IMR-90 (cell line): Measurements from ENCODE around the gene FOXL1. TPM values are rescaled to one million over a fixed set of nuclear protein-coding genes. Genes with fewer than 3 reads are reported as not detected.

ENCODE experiments used
- ATAC-seq: fragments of 200-7000 bp; cut with Tn5 transposase; 2 replicates; pipeline ENCODE4 v1.9.1; 2020; ENCODE audit warnings: low read depth, mild to moderate bottlenecking, moderate library complexity
- BruUV-seq: library from RNA; stranded (reverse); fragments of 400-500 nt; replicated peaks from 2 replicates; lab custom pipeline; 2021; lab: Mats Ljungman, UMichigan
- CTCF ChIA-PET: fragments of 300-600 bp; formaldehyde crosslinking; extraction: SDS; loops from one replicate; lab custom pipeline; 2021; ENCODE audit warnings: antibody characterized with exemption; lab: Yijun Ruan, JAX
- POLR2A ChIA-PET: fragments of 300-600 bp; sonication (Branson Sonifier 250); formaldehyde crosslinking; loops from one replicate; lab custom pipeline; 2022; ENCODE audit warnings: antibody characterized with exemption; ENCODE audit not compliant: unreplicated experiment; lab: Charles Lee
- DNase-seq: peaks from one replicate; pipeline ENCODE4 v3.0.0; 2013
- H2AFZ ChIP-seq: replicated peaks from 2 replicates; pipeline ENCODE3; 2013; ENCODE audit warnings: low read length, mild to moderate bottlenecking; ENCODE audit not compliant: poor library complexity
- H2AK5ac ChIP-seq: 2 replicates; pipeline ENCODE4 v1.6.1; 2013; ENCODE audit warnings: low read depth, low read length, inconsistent platforms
- H2AK9ac ChIP-seq: replicated peaks from 2 replicates; pipeline ENCODE3; 2013; ENCODE audit warnings: mild to moderate bottlenecking, low read depth, low read length, moderate library complexity; ENCODE audit not compliant: poor library complexity
- H2BK120ac ChIP-seq: 2 replicates; pipeline ENCODE4 v1.6.1; 2013; ENCODE audit warnings: low read depth, low read length, inconsistent platforms
- H2BK15ac ChIP-seq: 3 replicates; pipeline ENCODE4 v1.6.1; 2013; ENCODE audit warnings: low read depth, low read length, inconsistent platforms
- H2BK20ac ChIP-seq: 2 replicates; pipeline ENCODE4 v1.6.1; 2013; ENCODE audit warnings: low read depth, mild to moderate bottlenecking, inconsistent platforms, low read length, moderate library complexity
- H2BK5ac ChIP-seq: 2 replicates; pipeline ENCODE4 v1.6.1; 2013; ENCODE audit warnings: mild to moderate bottlenecking, low read depth, low read length, inconsistent platforms; ENCODE audit not compliant: poor library complexity, severe bottlenecking
- H3K14ac ChIP-seq: replicated peaks from 2 replicates; pipeline ENCODE4 v1.6.1; 2013; ENCODE audit warnings: low read depth, low read length, inconsistent platforms
- H3K18ac ChIP-seq: 2 replicates; pipeline ENCODE4 v1.6.1; 2013; ENCODE audit warnings: low read depth, low read length, control low read depth
- H3K23ac ChIP-seq: 2 replicates; pipeline ENCODE4 v1.6.1; 2013; ENCODE audit warnings: low read depth, low read length, inconsistent platforms
- H3K27ac ChIP-seq: 2 replicates; pipeline ENCODE4 v1.5.1; 2013; ENCODE audit warnings: mild to moderate bottlenecking, control low read depth, low read length; ENCODE audit not compliant: insufficient read depth
- H3K27me3 ChIP-seq: 2 replicates; pipeline ENCODE4 v1.6.1; 2013; ENCODE audit warnings: low read length; ENCODE audit not compliant: control insufficient read depth, insufficient read depth
- H3K36me3 ChIP-seq: 2 replicates; pipeline ENCODE4 v1.6.1; 2013; ENCODE audit warnings: low read length, mixed read lengths; ENCODE audit not compliant: control insufficient read depth, insufficient read depth
- H3K4ac ChIP-seq: 2 replicates; pipeline ENCODE4 v1.6.1; 2013; ENCODE audit warnings: low read depth, low read length, inconsistent platforms
- H3K4me1 ChIP-seq: 2 replicates; pipeline ENCODE4 v1.6.1; 2013; ENCODE audit warnings: low read length, mixed read lengths; ENCODE audit not compliant: control insufficient read depth, insufficient read depth
- H3K4me2 ChIP-seq: 2 replicates; pipeline ENCODE4 v1.6.1; 2013; ENCODE audit warnings: low read depth, mild to moderate bottlenecking, control low read depth, low read length, moderate library complexity
- H3K4me3 ChIP-seq: 2 replicates; pipeline ENCODE4 v1.5.1; 2013; ENCODE audit warnings: low read depth, mild to moderate bottlenecking, control low read depth, low read length, moderate library complexity; ENCODE audit not compliant: insufficient read depth
- H3K56ac ChIP-seq: 2 replicates; pipeline ENCODE4 v1.6.1; 2013; ENCODE audit warnings: low read length, inconsistent platforms; ENCODE audit not compliant: insufficient read depth; ENCODE audit errors: extremely low read depth
- H3K79me1 ChIP-seq, 2 experiments: 2 replicates each; pipeline ENCODE4 v1.6.1; 2013; ENCODE audit warnings: low read length in 2 of 2, inconsistent platforms in 1 of 2, low read depth in 1 of 2
- H3K9ac ChIP-seq: 2 replicates; pipeline ENCODE4 v1.6.1; 2013; ENCODE audit warnings: low read depth, low read length, control low read depth
- H3K9me1 ChIP-seq: 2 replicates; pipeline ENCODE4 v1.6.1; 2013; ENCODE audit warnings: low read length, inconsistent platforms; ENCODE audit not compliant: insufficient read depth
- H3K9me3 ChIP-seq: 2 replicates; pipeline ENCODE4 v1.6.1; 2013; ENCODE audit warnings: low read length; ENCODE audit not compliant: control insufficient read depth, insufficient read depth
- H4K20me1 ChIP-seq: 2 replicates; pipeline ENCODE4 v1.6.1; 2013; ENCODE audit warnings: low read length, inconsistent platforms; ENCODE audit not compliant: insufficient read depth
- H4K5ac ChIP-seq: 2 replicates; pipeline ENCODE4 v1.6.1; 2013; ENCODE audit warnings: mild to moderate bottlenecking, low read depth, low read length, control low read depth
- H4K8ac ChIP-seq, 2 experiments: 2 replicates each; pipeline ENCODE4 v1.6.1; 2013; ENCODE audit warnings: low read depth in 2 of 2, low read length in 2 of 2, control low read depth in 1 of 2, inconsistent platforms in 1 of 2
- H4K91ac ChIP-seq: 2 replicates; pipeline ENCODE4 v1.6.1; 2013; ENCODE audit warnings: low read depth, low read length, inconsistent platforms; ENCODE audit not compliant: insufficient read depth
- CEBPB ChIP-seq: IDR thresholded peaks from 2 replicates; pipeline ENCODE4 v1.6.1; 2012; ENCODE audit warnings: low read depth, low read length, improper control_type of control experiment
- CHD1 ChIP-seq: IDR thresholded peaks from 2 replicates; pipeline ENCODE4 v1.6.1; 2012; ENCODE audit warnings: low read depth, low read length, improper control_type of control experiment
- CTCF ChIP-seq: conservative IDR thresholded peaks from 2 replicates; pipeline ENCODE4 v1.5.1; 2012; ENCODE audit warnings: mild to moderate bottlenecking, low read depth, low read length, improper control_type of control experiment
- FOS ChIP-seq: fragments of 150-350 bp; IDR thresholded peaks from 2 replicates; pipeline ENCODE4 v1.6.1; 2016; ENCODE audit warnings: low read depth, low read length
- MAFK ChIP-seq: IDR thresholded peaks from 2 replicates; pipeline ENCODE4 v1.6.1; 2012; ENCODE audit warnings: low read depth, low read length, improper control_type of control experiment
- MXI1 ChIP-seq: IDR thresholded peaks from 2 replicates; pipeline ENCODE4 v1.6.1; 2012; ENCODE audit warnings: low read depth, mild to moderate bottlenecking, low read length, moderate library complexity, borderline replicate concordance
- NFE2L2 ChIP-seq: fragments of 150-350 bp; IDR thresholded peaks from 2 replicates; pipeline ENCODE4 v1.6.1; 2016; ENCODE audit warnings: low read depth, mild to moderate bottlenecking, low read length
- POLR2A ChIP-seq: IDR thresholded peaks from 2 replicates; pipeline ENCODE4 v1.6.1; 2012; ENCODE audit warnings: mild to moderate bottlenecking, low read depth, low read length
- RAD21 ChIP-seq: IDR thresholded peaks from 2 replicates; pipeline ENCODE4 v1.6.1; 2012; ENCODE audit warnings: low read length, improper control_type of control experiment
- RFX5 ChIP-seq: IDR thresholded peaks from 2 replicates; pipeline ENCODE4 v1.8.0; 2012; ENCODE audit warnings: low read depth, mild to moderate bottlenecking, low read length, moderate library complexity
- SMC3 ChIP-seq: fragments of 150-350 bp; IDR thresholded peaks from 2 replicates; pipeline ENCODE4 v1.6.1; 2016; ENCODE audit warnings: low read depth, mild to moderate bottlenecking, antibody characterized with exemption, low read length, moderate library complexity
- USF2 ChIP-seq: fragments of 150-350 bp; IDR thresholded peaks from 2 replicates; pipeline ENCODE4 v1.6.1; 2017; ENCODE audit warnings: mild to moderate bottlenecking, antibody characterized with exemption, low read length, low read depth
- WGBS, 2 experiments: methylation state at CpG; one replicate each; pipeline versions ENCODE4 v1.1.5 to v1.1.7; 2013; ENCODE audit warnings: missing lambda C conversion rate in 2 of 2; ENCODE audit not compliant: insufficient read length in 1 of 2; ENCODE audit errors: extremely low coverage in 2 of 2; 5-methylcytosine and 5-hydroxymethylcytosine counted together
- dilution Hi-C: fragments of 300-500 bp; cut with HindIII; formaldehyde crosslinking; loops from one replicate; pipeline ENCODE4 v1.14.3; 2018; ENCODE audit warnings: low sequenced_read_pairs; ENCODE audit not compliant: unreplicated experiment
- in situ Hi-C: fragments of 300-500 bp; cut with MboI; formaldehyde crosslinking; loops from 3 replicates; pipeline ENCODE4 v1.14.3; 2019; ENCODE audit warnings: low sequenced_read_pairs, inconsistent platforms, mixed read lengths
- intact Hi-C: fragments of 100-400 bp; cut with micrococcal nuclease; formaldehyde crosslinking; loops from 2 replicates; pipeline ENCODE4 v1.10.0; 2022
- polyA plus RNA-seq, 3 experiments: library from polyadenylated mRNA; depleted of rRNA; stranded (reverse); fragments of >200 nt; gene quantifications; 2 replicates each; pipeline ENCODE4 v1.2.3, GENCODE V29; 2012; ENCODE audit warnings: low replicate concordance in 1 of 3
- total RNA-seq: library from RNA; depleted of rRNA; stranded (reverse); fragments of >200 nt; gene quantifications from 2 replicates; pipeline ENCODE4 v1.2.3, GENCODE V29; 2012

FOXL1 gene
- total and polyA plus RNA-seq, 2 of the 4 experiments (the other 2 are of a cell fraction): 15.2 to 25.8 TPM

GRCh38 chr16:86530251-86531190, 47.8 kb upstream of the FOXL1 start:
- dilution Hi-C loops: no loop called here
- no TSS peak for BruUV-seq

More at GRCh38 chr16:86530251-86531190, 47.8 kb upstream of the FOXL1 start:
- no peak for TF ChIP-seq CEBPB
- TF ChIP-seq CHD1: no peak
- no peak for TF ChIP-seq USF2
- no peak for TF ChIP-seq NFE2L2
- TF ChIP-seq POLR2A: no peak
- no peak for TF ChIP-seq MAFK
- TF ChIP-seq MXI1: no peak
- no peak for TF ChIP-seq RFX5
- no peak for TF ChIP-seq SMC3
- no peak for TF ChIP-seq RAD21
- TF ChIP-seq FOS: no peak
- TF ChIP-seq CTCF: no peak
- peaks cover 4% of the 10 kb centered on the region; the same call in 1 of the 2 replicates for H3K36me3 ChIP-seq
- H3K4me3 ChIP-seq: no peak overlapping the region
- no peaks in the 10 kb centered on the region for H3K9me3 ChIP-seq
- H3K4me2 ChIP-seq: no peak overlapping the region
- no peaks in the 10 kb centered on the region for H4K20me1 ChIP-seq
- no peak overlapping the region for H2BK15ac ChIP-seq
- DNase-seq: no peak
- H3K27ac ChIP-seq: no peak overlapping the region
- H2BK5ac ChIP-seq: no peak overlapping the region
- no peak overlapping the region for H3K4ac ChIP-seq
- no peak for ATAC-seq
- 80% methylated on average over 21 of the region's 31 CpGs; no CpG with 5 or more reads in 1 of the 2 experiments for WGBS, 2 experiments
- H3K56ac ChIP-seq: no peak overlapping the region
- no peak overlapping the region for H2BK20ac ChIP-seq
- H3K9me1 ChIP-seq: no peaks in the 10 kb centered on the region
- no peak overlapping the region for H4K5ac ChIP-seq
- H3K23ac ChIP-seq: no peak overlapping the region
- H3K4me1 ChIP-seq: no peaks in the 10 kb centered on the region
- H3K79me1 ChIP-seq: no peaks in the 10 kb centered on the region
- H4K91ac ChIP-seq: no peak overlapping the region
- no peak overlapping the region for H2AK9ac ChIP-seq
- H2AFZ ChIP-seq: no peak overlapping the region
- no peaks in the 10 kb centered on the region for H3K27me3 ChIP-seq
- no peak overlapping the region for H4K8ac ChIP-seq
- H3K18ac ChIP-seq: no peak overlapping the region
- intact Hi-C loops (no loop called here), in situ Hi-C loops (no loop called here)
- no peak overlapping the region for H2AK5ac ChIP-seq
- ChIA-PET CTCF (no interaction called here), POLR2A (no interaction called here)
- H3K9ac ChIP-seq: no peak overlapping the region
- no peak overlapping the region for H3K14ac ChIP-seq
- H2BK120ac ChIP-seq: no peak overlapping the region
